IMR-90 (cell line): ENCODE measurements around the gene TRAF3. TPM values are rescaled to one million over a fixed set of nuclear protein-coding genes. Genes with fewer than 3 reads are reported as not detected.

Experiments
- ATAC-seq: fragments of 200-7000 bp; cut with Tn5 transposase; 2 replicates; pipeline ENCODE4 v1.9.1; 2020; ENCODE audit warnings: low read depth, mild to moderate bottlenecking, moderate library complexity
- BruUV-seq: library from RNA; stranded (reverse); fragments of 400-500 nt; replicated peaks from 2 replicates; lab custom pipeline; 2021; lab: Mats Ljungman, UMichigan
- CTCF ChIA-PET: fragments of 300-600 bp; formaldehyde crosslinking; extraction: SDS; loops from one replicate; lab custom pipeline; 2021; ENCODE audit warnings: antibody characterized with exemption; lab: Yijun Ruan, JAX
- POLR2A ChIA-PET: fragments of 300-600 bp; sonication (Branson Sonifier 250); formaldehyde crosslinking; loops from one replicate; lab custom pipeline; 2022; ENCODE audit warnings: antibody characterized with exemption; ENCODE audit not compliant: unreplicated experiment; lab: Charles Lee
- DNase-seq: peaks from one replicate; pipeline ENCODE4 v3.0.0; 2013
- H2AFZ ChIP-seq: replicated peaks from 2 replicates; pipeline ENCODE3; 2013; ENCODE audit warnings: low read length, mild to moderate bottlenecking; ENCODE audit not compliant: poor library complexity
- H2AK5ac ChIP-seq: 2 replicates; pipeline ENCODE4 v1.6.1; 2013; ENCODE audit warnings: low read depth, low read length, inconsistent platforms
- H2AK9ac ChIP-seq: replicated peaks from 2 replicates; pipeline ENCODE3; 2013; ENCODE audit warnings: mild to moderate bottlenecking, low read depth, low read length, moderate library complexity; ENCODE audit not compliant: poor library complexity
- H2BK120ac ChIP-seq: 2 replicates; pipeline ENCODE4 v1.6.1; 2013; ENCODE audit warnings: low read depth, low read length, inconsistent platforms
- H2BK15ac ChIP-seq: 3 replicates; pipeline ENCODE4 v1.6.1; 2013; ENCODE audit warnings: low read depth, low read length, inconsistent platforms
- H2BK20ac ChIP-seq: 2 replicates; pipeline ENCODE4 v1.6.1; 2013; ENCODE audit warnings: low read depth, mild to moderate bottlenecking, inconsistent platforms, low read length, moderate library complexity
- H2BK5ac ChIP-seq: 2 replicates; pipeline ENCODE4 v1.6.1; 2013; ENCODE audit warnings: mild to moderate bottlenecking, low read depth, low read length, inconsistent platforms; ENCODE audit not compliant: poor library complexity, severe bottlenecking
- H3K14ac ChIP-seq: replicated peaks from 2 replicates; pipeline ENCODE4 v1.6.1; 2013; ENCODE audit warnings: low read depth, low read length, inconsistent platforms
- H3K18ac ChIP-seq: 2 replicates; pipeline ENCODE4 v1.6.1; 2013; ENCODE audit warnings: low read depth, low read length, control low read depth
- H3K23ac ChIP-seq: 2 replicates; pipeline ENCODE4 v1.6.1; 2013; ENCODE audit warnings: low read depth, low read length, inconsistent platforms
- H3K27ac ChIP-seq: 2 replicates; pipeline ENCODE4 v1.5.1; 2013; ENCODE audit warnings: mild to moderate bottlenecking, control low read depth, low read length; ENCODE audit not compliant: insufficient read depth
- H3K27me3 ChIP-seq: 2 replicates; pipeline ENCODE4 v1.6.1; 2013; ENCODE audit warnings: low read length; ENCODE audit not compliant: control insufficient read depth, insufficient read depth
- H3K36me3 ChIP-seq: 2 replicates; pipeline ENCODE4 v1.6.1; 2013; ENCODE audit warnings: low read length, mixed read lengths; ENCODE audit not compliant: control insufficient read depth, insufficient read depth
- H3K4ac ChIP-seq: 2 replicates; pipeline ENCODE4 v1.6.1; 2013; ENCODE audit warnings: low read depth, low read length, inconsistent platforms
- H3K4me1 ChIP-seq: 2 replicates; pipeline ENCODE4 v1.6.1; 2013; ENCODE audit warnings: low read length, mixed read lengths; ENCODE audit not compliant: control insufficient read depth, insufficient read depth
- H3K4me2 ChIP-seq: 2 replicates; pipeline ENCODE4 v1.6.1; 2013; ENCODE audit warnings: low read depth, mild to moderate bottlenecking, control low read depth, low read length, moderate library complexity
- H3K4me3 ChIP-seq: 2 replicates; pipeline ENCODE4 v1.5.1; 2013; ENCODE audit warnings: low read depth, mild to moderate bottlenecking, control low read depth, low read length, moderate library complexity; ENCODE audit not compliant: insufficient read depth
- H3K56ac ChIP-seq: 2 replicates; pipeline ENCODE4 v1.6.1; 2013; ENCODE audit warnings: low read length, inconsistent platforms; ENCODE audit not compliant: insufficient read depth; ENCODE audit errors: extremely low read depth
- H3K79me1 ChIP-seq, 2 experiments: 2 replicates each; pipeline ENCODE4 v1.6.1; 2013; ENCODE audit warnings: low read length in 2 of 2, inconsistent platforms in 1 of 2, low read depth in 1 of 2
- H3K9ac ChIP-seq: 2 replicates; pipeline ENCODE4 v1.6.1; 2013; ENCODE audit warnings: low read depth, low read length, control low read depth
- H3K9me1 ChIP-seq: 2 replicates; pipeline ENCODE4 v1.6.1; 2013; ENCODE audit warnings: low read length, inconsistent platforms; ENCODE audit not compliant: insufficient read depth
- H3K9me3 ChIP-seq: 2 replicates; pipeline ENCODE4 v1.6.1; 2013; ENCODE audit warnings: low read length; ENCODE audit not compliant: control insufficient read depth, insufficient read depth
- H4K20me1 ChIP-seq: 2 replicates; pipeline ENCODE4 v1.6.1; 2013; ENCODE audit warnings: low read length, inconsistent platforms; ENCODE audit not compliant: insufficient read depth
- H4K5ac ChIP-seq: 2 replicates; pipeline ENCODE4 v1.6.1; 2013; ENCODE audit warnings: mild to moderate bottlenecking, low read depth, low read length, control low read depth
- H4K8ac ChIP-seq, 2 experiments: 2 replicates each; pipeline ENCODE4 v1.6.1; 2013; ENCODE audit warnings: low read depth in 2 of 2, low read length in 2 of 2, control low read depth in 1 of 2, inconsistent platforms in 1 of 2
- H4K91ac ChIP-seq: 2 replicates; pipeline ENCODE4 v1.6.1; 2013; ENCODE audit warnings: low read depth, low read length, inconsistent platforms; ENCODE audit not compliant: insufficient read depth
- BHLHE40 ChIP-seq: fragments of 150-350 bp; IDR thresholded peaks from 2 replicates; pipeline ENCODE4 v1.6.1; 2016; ENCODE audit warnings: mild to moderate bottlenecking, low read depth, low read length
- CEBPB ChIP-seq: IDR thresholded peaks from 2 replicates; pipeline ENCODE4 v1.6.1; 2012; ENCODE audit warnings: low read depth, low read length, improper control_type of control experiment
- CHD1 ChIP-seq: IDR thresholded peaks from 2 replicates; pipeline ENCODE4 v1.6.1; 2012; ENCODE audit warnings: low read depth, low read length, improper control_type of control experiment
- CTCF ChIP-seq: conservative IDR thresholded peaks from 2 replicates; pipeline ENCODE4 v1.5.1; 2012; ENCODE audit warnings: mild to moderate bottlenecking, low read depth, low read length, improper control_type of control experiment
- FOS ChIP-seq: fragments of 150-350 bp; IDR thresholded peaks from 2 replicates; pipeline ENCODE4 v1.6.1; 2016; ENCODE audit warnings: low read depth, low read length
- MAFK ChIP-seq: IDR thresholded peaks from 2 replicates; pipeline ENCODE4 v1.6.1; 2012; ENCODE audit warnings: low read depth, low read length, improper control_type of control experiment
- MAZ ChIP-seq: IDR thresholded peaks from 2 replicates; pipeline ENCODE4 v1.6.1; 2012; ENCODE audit warnings: low read depth, mild to moderate bottlenecking, low read length, improper control_type of control experiment, moderate library complexity, borderline replicate concordance
- MXI1 ChIP-seq: IDR thresholded peaks from 2 replicates; pipeline ENCODE4 v1.6.1; 2012; ENCODE audit warnings: low read depth, mild to moderate bottlenecking, low read length, moderate library complexity, borderline replicate concordance
- NFE2L2 ChIP-seq: fragments of 150-350 bp; IDR thresholded peaks from 2 replicates; pipeline ENCODE4 v1.6.1; 2016; ENCODE audit warnings: low read depth, mild to moderate bottlenecking, low read length
- POLR2A ChIP-seq: IDR thresholded peaks from 2 replicates; pipeline ENCODE4 v1.6.1; 2012; ENCODE audit warnings: mild to moderate bottlenecking, low read depth, low read length
- RAD21 ChIP-seq: IDR thresholded peaks from 2 replicates; pipeline ENCODE4 v1.6.1; 2012; ENCODE audit warnings: low read length, improper control_type of control experiment
- RCOR1 ChIP-seq: IDR thresholded peaks from 2 replicates; pipeline ENCODE4 v1.6.1; 2012; ENCODE audit warnings: mild to moderate bottlenecking, low read length, improper control_type of control experiment; ENCODE audit not compliant: insufficient replicate concordance
- RFX5 ChIP-seq: IDR thresholded peaks from 2 replicates; pipeline ENCODE4 v1.8.0; 2012; ENCODE audit warnings: low read depth, mild to moderate bottlenecking, low read length, moderate library complexity
- SMC3 ChIP-seq: fragments of 150-350 bp; IDR thresholded peaks from 2 replicates; pipeline ENCODE4 v1.6.1; 2016; ENCODE audit warnings: low read depth, mild to moderate bottlenecking, antibody characterized with exemption, low read length, moderate library complexity
- WGBS, 2 experiments: methylation state at CpG; one replicate each; pipeline versions ENCODE4 v1.1.5 to v1.1.7; 2013; ENCODE audit warnings: missing lambda C conversion rate in 2 of 2; ENCODE audit not compliant: insufficient read length in 1 of 2; ENCODE audit errors: extremely low coverage in 2 of 2; 5-methylcytosine and 5-hydroxymethylcytosine counted together
- dilution Hi-C: fragments of 300-500 bp; cut with HindIII; formaldehyde crosslinking; loops from one replicate; pipeline ENCODE4 v1.14.3; 2018; ENCODE audit warnings: low sequenced_read_pairs; ENCODE audit not compliant: unreplicated experiment
- in situ Hi-C: fragments of 300-500 bp; cut with MboI; formaldehyde crosslinking; loops from 3 replicates; pipeline ENCODE4 v1.14.3; 2019; ENCODE audit warnings: low sequenced_read_pairs, inconsistent platforms, mixed read lengths
- intact Hi-C: fragments of 100-400 bp; cut with micrococcal nuclease; formaldehyde crosslinking; loops from 2 replicates; pipeline ENCODE4 v1.10.0; 2022
- polyA plus RNA-seq, 3 experiments: library from polyadenylated mRNA; depleted of rRNA; stranded (reverse); fragments of >200 nt; gene quantifications; 2 replicates each; pipeline ENCODE4 v1.2.3, GENCODE V29; 2012; ENCODE audit warnings: low replicate concordance in 1 of 3
- total RNA-seq: library from RNA; depleted of rRNA; stranded (reverse); fragments of >200 nt; gene quantifications from 2 replicates; pipeline ENCODE4 v1.2.3, GENCODE V29; 2012
- TF ChIP-seq, protein P1 (sequence below): fragments of 150-350 bp; IDR thresholded peaks from 2 replicates; pipeline ENCODE4 v1.6.1; 2016; ENCODE audit warnings: low read depth, mild to moderate bottlenecking, low read length, moderate library complexity, borderline replicate concordance
- TF ChIP-seq, protein P2 (sequence below): fragments of 150-350 bp; IDR thresholded peaks from 2 replicates; pipeline ENCODE4 v1.6.1; 2017; ENCODE audit warnings: mild to moderate bottlenecking, antibody characterized with exemption, low read length, low read depth

Gene TRAF3
- total and polyA plus RNA-seq, 2 of the 4 experiments (the other 2 are of a cell fraction), result 21.2 to 25.3 TPM

DNA sequence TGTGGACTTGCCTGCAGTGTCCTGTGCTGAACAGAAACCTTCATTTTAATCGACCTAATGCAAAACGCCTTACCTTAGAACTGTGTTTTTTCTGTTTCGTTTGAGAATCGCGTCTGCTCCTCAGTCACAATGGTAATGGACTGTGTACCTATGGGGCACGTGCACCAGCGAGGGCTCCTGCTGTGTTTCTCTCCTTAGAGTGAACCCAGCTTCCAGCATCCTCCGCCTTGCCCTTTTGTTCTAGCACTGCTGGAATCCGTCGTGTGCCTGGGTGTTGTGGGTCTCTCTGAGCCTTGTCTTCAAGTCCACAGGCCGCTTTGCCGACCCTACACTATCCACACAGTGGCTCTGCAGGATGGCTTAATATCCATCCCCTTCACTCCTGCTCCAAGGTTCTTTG is 148.9 kb downstream of the TRAF3 start:
- H3K23ac ChIP-seq, result no peak overlapping the region
- no peak overlapping the region for H2AFZ ChIP-seq
- TF ChIP-seq, protein P1, sequence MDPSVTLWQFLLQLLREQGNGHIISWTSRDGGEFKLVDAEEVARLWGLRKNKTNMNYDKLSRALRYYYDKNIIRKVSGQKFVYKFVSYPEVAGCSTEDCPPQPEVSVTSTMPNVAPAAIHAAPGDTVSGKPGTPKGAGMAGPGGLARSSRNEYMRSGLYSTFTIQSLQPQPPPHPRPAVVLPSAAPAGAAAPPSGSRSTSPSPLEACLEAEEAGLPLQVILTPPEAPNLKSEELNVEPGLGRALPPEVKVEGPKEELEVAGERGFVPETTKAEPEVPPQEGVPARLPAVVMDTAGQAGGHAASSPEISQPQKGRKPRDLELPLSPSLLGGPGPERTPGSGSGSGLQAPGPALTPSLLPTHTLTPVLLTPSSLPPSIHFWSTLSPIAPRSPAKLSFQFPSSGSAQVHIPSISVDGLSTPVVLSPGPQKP, result no peak
- TF ChIP-seq, protein P2, sequence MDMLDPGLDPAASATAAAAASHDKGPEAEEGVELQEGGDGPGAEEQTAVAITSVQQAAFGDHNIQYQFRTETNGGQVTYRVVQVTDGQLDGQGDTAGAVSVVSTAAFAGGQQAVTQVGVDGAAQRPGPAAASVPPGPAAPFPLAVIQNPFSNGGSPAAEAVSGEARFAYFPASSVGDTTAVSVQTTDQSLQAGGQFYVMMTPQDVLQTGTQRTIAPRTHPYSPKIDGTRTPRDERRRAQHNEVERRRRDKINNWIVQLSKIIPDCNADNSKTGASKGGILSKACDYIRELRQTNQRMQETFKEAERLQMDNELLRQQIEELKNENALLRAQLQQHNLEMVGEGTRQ, result no peak
- TF ChIP-seq SMC3 (no peak), MAFK (no peak), FOS (no peak), RFX5 (no peak), CEBPB (no peak), RAD21 (no peak), MAZ (no peak), POLR2A (no peak), NFE2L2 (no peak), RCOR1 (no peak), CHD1 (no peak), BHLHE40 (no peak), CTCF (no peak), MXI1 (no peak)
- intact Hi-C loops (no loop called here), in situ Hi-C loops (no loop called here), dilution Hi-C loops (no loop called here)
- no peak overlapping the region for H4K5ac ChIP-seq
- H4K8ac ChIP-seq, result no peak overlapping the region
- H2AK5ac ChIP-seq, result no peak overlapping the region
- no peak overlapping the region for H2BK120ac ChIP-seq
- no peak overlapping the region for H3K18ac ChIP-seq
- H3K79me1 ChIP-seq, result no peaks in the 10 kb centered on the region
- DNase-seq (no peak), ATAC-seq (no peak)
- peaks cover 2% of the 10 kb centered on the region; the same call in 1 of the 2 replicates for H3K36me3 ChIP-seq
- H2BK5ac ChIP-seq, result no peak overlapping the region
- H2BK15ac ChIP-seq, result no peak overlapping the region
- WGBS, 2 experiments, result 63% methylated on average over 9 of the region's 12 CpGs; no CpG with 5 or more reads in 1 of the 2 experiments
- H2AK9ac ChIP-seq, result no peak overlapping the region
- H4K91ac ChIP-seq, result no peak overlapping the region
- H3K14ac ChIP-seq, result no peak overlapping the region
- no peak overlapping the region for H3K27ac ChIP-seq
- H3K9ac ChIP-seq, result no peak overlapping the region
- H3K4me2 ChIP-seq, result no peak overlapping the region
- H3K56ac ChIP-seq, result no peak overlapping the region
- H3K4ac ChIP-seq, result no peak overlapping the region
- 0 out of 2 replicates have a peak, but pooled peaks cover 5% of the 10 kb centered on the region for H3K9me1 ChIP-seq
- H2BK20ac ChIP-seq, result no peak overlapping the region
- H3K4me3 ChIP-seq, result no peak overlapping the region
- peaks cover 5% of the 10 kb centered on the region for H4K20me1 ChIP-seq
- peaks cover 13% of the 10 kb centered on the region for H3K4me1 ChIP-seq
- H3K27me3 ChIP-seq, result peaks cover 84% of the 10 kb centered on the region
- ChIA-PET CTCF (no interaction called here), POLR2A (no interaction called here)
- H3K9me3 ChIP-seq, result peaks cover 7% of the 10 kb centered on the region; the same call in 1 of the 2 replicates
- no TSS peak for BruUV-seq
